HG03565 (cell line): Measurements from ENCODE around the gene SYT7.

Experiments
- ATAC-seq: cut with Tn5 transposase; IDR thresholded peaks from one replicate; pipeline ENCODE4 v1.9.1; 2021; ENCODE audit warnings: mild to moderate bottlenecking, moderate library complexity; ENCODE audit not compliant: unreplicated experiment

Gene SYT7

GRCh38 chr11:61539831-61540357 is 41.0 kb downstream of the SYT7 start:
- ATAC-seq: no peak

GRCh38 chr11:61539006-61539405 is 41.9 kb downstream of the SYT7 start:
- ATAC-seq: no peak

DNA sequence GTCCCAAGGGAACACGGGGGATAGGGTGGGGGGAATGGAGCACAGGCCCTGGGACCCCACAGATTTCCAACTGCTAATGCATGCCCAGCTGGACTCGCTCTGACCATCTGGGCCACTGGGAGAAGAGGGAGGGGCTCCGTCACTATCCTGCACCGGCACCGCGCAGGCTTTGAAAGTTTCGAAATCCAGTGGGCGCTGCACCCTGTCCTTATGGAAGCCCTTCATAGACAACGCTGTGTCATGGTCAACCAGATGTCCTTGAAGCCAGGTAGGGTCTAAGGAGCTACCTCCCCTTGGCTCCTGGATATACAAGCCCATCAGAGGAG is 42.3 kb downstream of the SYT7 start:
- no peak for ATAC-seq

DNA sequence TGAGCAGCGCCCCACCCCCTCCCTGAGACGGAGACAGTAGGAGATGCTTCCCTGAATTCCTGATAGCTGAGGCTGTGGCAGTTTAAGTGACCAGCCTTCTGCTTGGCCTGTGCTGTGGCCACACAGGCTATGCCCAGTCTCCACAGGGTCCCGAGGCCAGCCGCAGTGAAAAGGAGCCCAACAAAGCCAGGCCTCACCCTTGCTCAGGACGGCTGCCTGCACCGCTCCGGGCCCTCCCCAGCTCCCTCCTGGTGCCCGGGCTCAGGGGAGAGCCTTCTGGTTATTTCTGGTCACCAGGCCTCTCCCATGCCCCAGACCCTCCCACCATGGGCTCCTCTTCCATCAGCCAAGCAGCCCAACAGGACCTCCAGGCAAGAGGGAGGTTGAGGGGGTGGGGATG is 43.5 kb downstream of the SYT7 start:
- no peak for ATAC-seq

DNA sequence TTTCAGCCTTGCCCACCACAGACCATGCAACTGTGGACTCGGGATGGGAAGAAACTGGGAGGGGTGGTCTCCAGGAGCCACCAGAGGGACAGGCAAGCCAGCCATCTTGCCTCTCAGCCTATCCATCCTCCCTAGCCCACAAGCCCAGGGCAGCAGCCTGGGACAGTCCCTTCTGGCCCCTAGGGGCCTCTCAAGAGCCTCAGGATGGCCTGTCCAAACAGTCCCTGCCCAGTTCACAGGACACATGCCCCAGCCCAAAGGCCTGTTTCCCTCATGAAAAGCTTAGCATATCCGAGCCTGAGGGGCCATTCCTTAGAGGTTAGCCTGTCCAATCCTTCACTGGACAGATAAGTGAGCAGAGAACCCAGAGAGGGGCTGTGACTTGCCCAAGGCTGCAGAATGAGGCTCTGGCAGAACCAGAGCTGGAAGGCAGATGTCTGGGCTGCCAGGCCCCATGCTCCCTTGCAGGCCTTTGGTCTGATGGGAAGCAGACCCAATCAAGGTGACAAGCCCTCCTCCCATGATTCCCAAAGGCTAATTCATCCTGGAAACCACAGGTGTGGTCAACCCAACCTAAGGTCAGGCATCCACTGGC is 44.1 kb downstream of the SYT7 start:
- ATAC-seq: no peak

GRCh38 chr11:61535998-61536675 is 44.7 kb downstream of the SYT7 start:
- no peak for ATAC-seq

DNA sequence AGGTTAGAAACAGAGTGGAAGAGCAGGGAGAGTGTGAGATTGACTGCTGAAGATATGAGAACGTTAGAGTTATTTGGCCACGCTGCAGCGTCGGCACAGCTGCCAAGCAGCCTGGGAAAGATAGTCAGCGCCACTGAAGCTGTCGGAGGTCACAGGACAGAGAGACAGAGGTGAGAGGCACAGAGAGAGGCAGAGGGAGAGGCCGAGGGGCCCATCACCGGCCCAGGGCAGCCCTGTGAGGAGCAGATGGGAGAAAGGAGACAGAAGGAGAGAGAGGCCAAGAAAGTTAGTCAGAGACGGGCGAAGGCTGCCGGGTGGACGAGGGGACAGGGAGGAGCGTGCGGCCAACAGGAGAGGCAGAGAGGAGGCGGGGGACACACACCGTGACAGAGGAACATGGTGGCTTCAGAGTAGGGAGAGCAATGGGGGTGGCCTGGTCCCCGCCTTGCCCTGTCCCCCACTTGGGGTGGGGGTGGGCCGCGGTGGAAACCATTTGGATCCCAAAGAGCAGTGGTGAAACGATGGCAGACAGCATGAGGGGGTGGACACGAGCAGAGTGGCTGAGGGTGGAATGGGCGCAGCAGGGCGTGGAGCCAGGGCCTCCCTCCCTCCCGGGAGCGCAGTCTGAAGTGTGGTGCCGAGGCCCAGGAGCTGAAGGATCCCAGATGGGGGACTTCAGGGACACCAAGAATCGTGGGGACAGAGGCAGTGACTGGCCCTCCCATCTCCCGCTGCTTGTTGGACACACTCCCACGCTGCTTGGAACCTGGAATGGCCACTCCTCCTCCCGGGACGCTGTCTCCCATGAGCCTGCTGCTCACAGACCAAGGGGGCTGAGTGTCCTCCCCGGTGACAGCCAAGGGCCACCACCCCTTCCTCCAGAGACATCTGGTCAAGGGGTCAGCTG is 45.7 kb downstream of the SYT7 start:
- no peak for ATAC-seq

DNA sequence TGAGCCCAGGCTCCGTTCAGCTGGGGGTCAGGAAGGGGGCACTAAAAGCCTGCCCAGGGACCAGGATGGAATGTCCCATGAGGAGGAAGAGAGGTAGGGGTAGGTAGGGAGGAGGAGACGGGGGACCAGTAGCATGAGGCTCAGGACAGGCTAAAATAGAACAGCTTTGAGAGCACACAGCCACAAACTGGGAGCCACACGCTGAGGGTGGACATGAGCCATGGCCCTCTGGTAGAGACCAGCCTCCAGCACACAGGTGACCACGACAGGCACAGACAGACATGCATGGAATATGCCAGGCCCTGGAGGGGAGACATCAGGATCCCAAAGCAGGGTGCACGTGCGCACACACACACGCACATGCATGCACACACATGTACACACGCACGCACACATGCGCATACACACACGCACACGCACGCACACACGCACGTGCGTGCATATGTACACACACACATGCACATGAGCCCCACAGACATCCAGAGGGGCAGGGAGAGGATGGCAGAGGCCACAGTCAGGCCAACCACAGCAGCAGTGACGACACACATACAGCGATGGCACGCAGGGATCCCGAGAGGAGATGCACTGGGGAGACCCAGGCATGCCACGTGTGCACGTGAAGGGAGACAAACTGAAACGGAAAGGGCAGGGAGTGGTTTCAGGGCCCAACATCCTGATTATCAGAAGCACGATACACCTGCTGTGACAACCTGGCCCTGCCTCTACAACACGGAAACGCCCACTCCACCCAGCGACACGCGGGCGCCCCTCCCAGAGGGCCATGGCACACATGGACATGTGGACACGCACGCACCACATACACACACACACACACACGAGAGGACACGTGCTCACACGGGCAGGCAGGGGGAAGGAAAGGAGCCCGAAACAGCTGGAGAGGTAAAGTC is 46.6 kb downstream of the SYT7 start:
- ATAC-seq: no peak

GRCh38 chr11:61533401-61533800 is 47.5 kb downstream of the SYT7 start:
- ATAC-seq: no peak

- no peak for ATAC-seq
These were observed 47.9 kb downstream of the SYT7 start for GRCh38 chr11:61533039-61533375.

GRCh38 chr11:61532134-61533038 is 48.5 kb downstream of the SYT7 start:
- no peak for ATAC-seq

DNA sequence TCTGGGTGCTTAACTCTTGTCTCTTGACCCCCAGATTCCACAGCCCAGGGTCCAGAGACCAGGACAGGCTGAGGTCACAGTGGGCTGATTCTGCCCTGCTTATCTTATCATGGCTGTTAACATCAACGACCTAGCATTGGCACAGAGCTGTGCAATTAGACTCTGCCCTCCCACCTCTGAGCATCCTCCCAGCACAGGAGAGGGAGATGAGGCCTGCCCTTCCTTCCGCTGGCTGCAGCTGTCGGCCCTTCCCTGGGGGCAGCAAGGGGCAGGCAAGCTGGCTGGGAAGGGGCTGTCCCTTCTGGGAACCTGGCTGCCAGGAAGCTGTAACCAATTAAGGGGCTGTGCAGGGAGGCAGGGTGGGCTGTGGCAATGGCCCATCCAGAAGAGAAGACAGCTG is 49.8 kb downstream of the SYT7 start:
- ATAC-seq: no peak

- no peak for ATAC-seq
These were observed 51.2 kb downstream of the SYT7 start for GRCh38 chr11:61529537-61530225.

DNA sequence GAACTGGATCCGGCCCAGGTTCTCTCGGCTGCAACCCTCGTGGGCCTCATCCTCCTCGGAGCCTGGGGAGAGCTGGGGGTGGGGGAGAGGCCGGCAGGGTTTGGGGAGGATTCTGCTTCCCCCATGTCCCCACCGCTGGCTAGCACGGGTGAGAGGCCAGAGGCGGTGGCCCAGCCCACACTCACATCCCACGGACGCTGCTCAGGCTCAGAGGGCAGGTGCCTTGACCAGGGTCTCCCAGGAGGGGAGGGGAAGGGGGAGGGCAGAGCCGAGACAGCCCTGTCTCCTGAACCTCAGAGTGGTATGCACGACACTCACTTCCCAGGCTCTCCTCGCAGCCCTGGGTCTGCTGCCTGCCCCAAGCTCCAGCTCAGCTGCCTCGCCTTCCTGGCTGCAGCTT is 52.8 kb downstream of the SYT7 start:
- no peak for ATAC-seq

DNA sequence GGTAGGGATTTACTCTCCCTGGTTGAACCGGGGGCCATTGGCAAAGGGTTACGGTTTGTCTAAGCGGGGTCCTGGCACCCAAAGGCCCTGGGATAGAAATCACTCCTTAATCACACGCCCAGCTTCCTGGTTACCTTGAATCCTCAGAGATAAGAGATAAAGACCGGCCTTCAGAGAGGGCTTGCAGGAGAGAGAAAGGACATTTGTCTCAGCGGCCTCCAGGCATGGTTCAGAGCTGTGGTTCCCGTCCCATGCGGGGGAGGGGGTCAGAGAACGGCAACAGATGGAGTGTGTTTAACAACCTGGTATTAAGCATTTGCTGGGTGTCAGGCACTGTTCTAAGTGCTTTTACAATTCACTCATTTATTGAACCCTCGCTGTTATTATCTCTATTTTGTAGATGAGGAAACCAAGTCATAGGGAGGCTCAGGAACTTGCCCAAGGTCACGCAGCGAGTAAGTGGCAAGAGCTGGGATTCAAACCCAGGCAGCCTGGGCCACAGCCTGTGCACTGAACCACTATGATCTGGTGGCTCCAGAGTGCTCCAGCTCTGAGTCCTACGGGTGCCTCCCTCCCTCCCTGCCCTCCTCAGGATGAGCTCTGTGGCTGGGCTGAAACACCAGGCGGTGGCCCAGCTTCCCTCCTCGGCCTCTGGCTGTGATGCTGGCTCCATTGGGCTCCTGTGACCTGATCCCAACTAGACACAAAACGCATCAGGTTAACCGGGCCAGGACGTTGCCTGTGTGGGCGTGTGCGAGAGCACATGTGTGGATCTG is 53.7 kb downstream of the SYT7 start:
- ATAC-seq: no peak

- no peak for ATAC-seq
These were observed 54.6 kb downstream of the SYT7 start for GRCh38 chr11:61526229-61526628.

- no peak for ATAC-seq
These were observed 55.8 kb downstream of the SYT7 start for GRCh38 chr11:61524963-61525587.

- ATAC-seq: no peak
These were observed 56.4 kb downstream of the SYT7 start for GRCh38 chr11:61524446-61524845.
